H9 (cell line): ENCODE results near the gene CCDC70. TPM values are rescaled to one million over a fixed set of nuclear protein-coding genes. Genes with fewer than 3 reads are reported as not detected.
A peak's percentile ranks its signal among the peaks of the same experiment; 100 is the strongest.

ENCODE experiments used
- DNase-seq: peaks from one replicate; pipeline ENCODE4 v3.0.0-alpha.2; 2017
- H2AFZ ChIP-seq: one replicate; pipeline ENCODE4 v1.6.1; 2013; ENCODE audit warnings: mild to moderate bottlenecking, low read length, control low read depth, moderate library complexity
- H2AK5ac ChIP-seq: 2 replicates; pipeline ENCODE4 v1.6.1; 2013; ENCODE audit warnings: low read length, control low read depth, mixed read lengths; ENCODE audit not compliant: insufficient read length
- H2BK120ac ChIP-seq: one replicate; pipeline ENCODE4 v1.6.1; 2013; ENCODE audit warnings: low read depth, mild to moderate bottlenecking, low read length, control low read depth, inconsistent platforms; ENCODE audit not compliant: poor library complexity, severe bottlenecking
- H2BK12ac ChIP-seq: 2 replicates; pipeline ENCODE4 v1.6.1; 2013; ENCODE audit warnings: low read length, control low read depth, mixed read lengths, low read depth; ENCODE audit not compliant: insufficient read length
- H2BK15ac ChIP-seq: 2 replicates; pipeline ENCODE4 v1.6.1; 2013; ENCODE audit warnings: low read depth, low read length, control low read depth
- H2BK20ac ChIP-seq: one replicate; pipeline ENCODE4 v1.6.1; 2013; ENCODE audit warnings: low read depth, mild to moderate bottlenecking, low read length, control low read depth, inconsistent platforms; ENCODE audit not compliant: poor library complexity, severe bottlenecking
- H2BK5ac ChIP-seq: 2 replicates; pipeline ENCODE4 v1.6.1; 2013; ENCODE audit warnings: low read length, control low read depth, mixed read lengths; ENCODE audit not compliant: insufficient read length
- H3K14ac ChIP-seq: 2 replicates; pipeline ENCODE4 v1.6.1; 2013; ENCODE audit warnings: low read length, control low read depth; ENCODE audit not compliant: insufficient read depth
- H3K18ac ChIP-seq: 2 replicates; pipeline ENCODE4 v1.6.1; 2013; ENCODE audit warnings: low read depth, mild to moderate bottlenecking, mixed read lengths, low read length, control low read depth; ENCODE audit not compliant: insufficient read length
- H3K23ac ChIP-seq: 2 replicates; pipeline ENCODE4 v1.6.1; 2013; ENCODE audit warnings: low read length, control low read depth, mixed read lengths, low read depth; ENCODE audit not compliant: insufficient read length
- H3K23me2 ChIP-seq: 2 replicates; pipeline ENCODE4 v1.6.1; 2013; ENCODE audit warnings: low read depth, mild to moderate bottlenecking, mixed read lengths, low read length, control low read depth; ENCODE audit not compliant: insufficient read length, poor library complexity, severe bottlenecking
- H3K27ac ChIP-seq: 2 replicates; pipeline ENCODE4 v1.5.1; 2013; ENCODE audit warnings: low read length, control low read depth, mixed read lengths, low read depth; ENCODE audit not compliant: insufficient read length
- H3K27me3 ChIP-seq: 2 replicates; pipeline ENCODE4 v1.6.1; 2013; ENCODE audit warnings: low read length, control low read depth, inconsistent platforms; ENCODE audit not compliant: insufficient read depth
- H3K4ac ChIP-seq: 2 replicates; pipeline ENCODE4 v1.6.1; 2013; ENCODE audit warnings: low read depth, mild to moderate bottlenecking, control low read depth, inconsistent platforms, low read length, moderate library complexity
- H3K4me1 ChIP-seq: 2 replicates; pipeline ENCODE4 v1.6.1; 2013; ENCODE audit warnings: low read length, control low read depth, inconsistent platforms; ENCODE audit not compliant: insufficient read depth
- H3K4me2 ChIP-seq: 2 replicates; pipeline ENCODE4 v1.6.1; 2013; ENCODE audit warnings: low read length, control low read depth, mixed read lengths; ENCODE audit not compliant: insufficient read length, insufficient read depth
- H3K56ac ChIP-seq: 2 replicates; pipeline ENCODE4 v1.6.1; 2013; ENCODE audit warnings: low read depth, mild to moderate bottlenecking, mixed read lengths, low read length, control low read depth; ENCODE audit not compliant: insufficient read length
- H3K79me1 ChIP-seq: 2 replicates; pipeline ENCODE4 v1.6.1; 2013; ENCODE audit warnings: low read depth, mild to moderate bottlenecking, moderate library complexity, low read length, control low read depth, inconsistent platforms; ENCODE audit not compliant: insufficient read depth, poor library complexity, severe bottlenecking
- H3K79me2 ChIP-seq: 2 replicates; pipeline ENCODE4 v1.6.1; 2013; ENCODE audit warnings: low read length, control low read depth, inconsistent platforms; ENCODE audit not compliant: insufficient read depth
- H3K9ac ChIP-seq: 2 replicates; pipeline ENCODE4 v1.6.1; 2013; ENCODE audit warnings: low read length, control low read depth, mixed read lengths; ENCODE audit not compliant: insufficient read length; ENCODE audit errors: extremely low read depth
- H3K9me3 ChIP-seq: one replicate; pipeline ENCODE4 v1.6.1; 2013; ENCODE audit warnings: low read depth, low read length, inconsistent platforms; ENCODE audit not compliant: control insufficient read depth
- H3T11ph ChIP-seq: one replicate; pipeline ENCODE4 v1.6.1; 2013; ENCODE audit warnings: mild to moderate bottlenecking, low read length, control low read depth, inconsistent platforms
- H4K20me1 ChIP-seq: one replicate; pipeline ENCODE4 v1.6.1; 2013; ENCODE audit not compliant: control insufficient read depth, insufficient read length, insufficient read depth
- H4K5ac ChIP-seq: 2 replicates; pipeline ENCODE4 v1.6.1; 2013; ENCODE audit warnings: low read depth, mild to moderate bottlenecking, mixed read lengths, low read length, control low read depth; ENCODE audit not compliant: insufficient read length
- H4K8ac ChIP-seq: replicated peaks from 2 replicates; pipeline ENCODE4 v1.6.1; 2013; ENCODE audit warnings: low read length, control low read depth, mixed read lengths, low read depth; ENCODE audit not compliant: insufficient read length
- H4K91ac ChIP-seq: 2 replicates; pipeline ENCODE4 v1.6.1; 2013; ENCODE audit warnings: low read depth, mild to moderate bottlenecking, moderate library complexity, mixed read lengths, low read length, control low read depth; ENCODE audit not compliant: insufficient read length
- H3K27ac Mint-ChIP-seq, 3 experiments: 2 replicates in 2 of 3; 3 replicates in 1 of 3; pipeline ENCODE4 v1.8.0; 2020 to 2021; ENCODE audit warnings: mixed read lengths in 3 of 3, mild to moderate bottlenecking in 1 of 3, moderate library complexity in 1 of 3
- H3K27me3 Mint-ChIP-seq: 2 replicates; pipeline ENCODE4 v1.8.0; 2021; ENCODE audit warnings: low read depth, mild to moderate bottlenecking, moderate library complexity, mixed read lengths
- H3K36me3 Mint-ChIP-seq, 3 experiments: 2 replicates in 2 of 3; 3 replicates in 1 of 3; pipeline ENCODE4 v1.8.0; 2020 to 2021; ENCODE audit warnings: low read depth in 3 of 3, mixed read lengths in 3 of 3; ENCODE audit not compliant: insufficient read depth in 1 of 3
- H3K4me1 Mint-ChIP-seq, 2 experiments: 2 replicates each; pipeline ENCODE4 v1.8.0; 2020; ENCODE audit warnings: mixed read lengths in 2 of 2
- H3K4me3 Mint-ChIP-seq, 2 experiments: 2 replicates in 1 of 2; 3 replicates in 1 of 2; pipeline ENCODE4 v1.8.0; 2020 to 2021; ENCODE audit warnings: mild to moderate bottlenecking in 2 of 2, mixed read lengths in 2 of 2, moderate library complexity in 1 of 2
- H3K9me3 Mint-ChIP-seq, 2 experiments: 2 replicates in 1 of 2; 3 replicates in 1 of 2; pipeline ENCODE4 v1.8.0; 2020; ENCODE audit warnings: mild to moderate bottlenecking in 2 of 2, mixed read lengths in 2 of 2, moderate library complexity in 1 of 2
- WGBS: extraction: QIAGEN DNeasy Blood & Tissue Kit; methylation state at CpG from one replicate; pipeline ENCODE4 v1.1.7; 2013; ENCODE audit warnings: missing lambda C conversion rate, low lambda C conversion rate, mixed read lengths; ENCODE audit not compliant: insufficient read length; ENCODE audit errors: extremely low coverage; 5-methylcytosine and 5-hydroxymethylcytosine counted together
- total RNA-seq: library from RNA; stranded (reverse); gene quantifications from 2 replicates; pipeline ENCODE4 v1.2.1, GENCODE V29; 2021
- TF ChIP-seq, protein P1 (sequence below): fragments of 200-600 bp; sonication (generic); conservative IDR thresholded peaks from 3 replicates; pipeline ENCODE4 v1.8.0; 2021; ENCODE audit warnings: antibody characterized with exemption, mild to moderate bottlenecking

Gene CCDC70
- total RNA-seq, 1 experiment from 2014 or later, result not detected

DNA sequence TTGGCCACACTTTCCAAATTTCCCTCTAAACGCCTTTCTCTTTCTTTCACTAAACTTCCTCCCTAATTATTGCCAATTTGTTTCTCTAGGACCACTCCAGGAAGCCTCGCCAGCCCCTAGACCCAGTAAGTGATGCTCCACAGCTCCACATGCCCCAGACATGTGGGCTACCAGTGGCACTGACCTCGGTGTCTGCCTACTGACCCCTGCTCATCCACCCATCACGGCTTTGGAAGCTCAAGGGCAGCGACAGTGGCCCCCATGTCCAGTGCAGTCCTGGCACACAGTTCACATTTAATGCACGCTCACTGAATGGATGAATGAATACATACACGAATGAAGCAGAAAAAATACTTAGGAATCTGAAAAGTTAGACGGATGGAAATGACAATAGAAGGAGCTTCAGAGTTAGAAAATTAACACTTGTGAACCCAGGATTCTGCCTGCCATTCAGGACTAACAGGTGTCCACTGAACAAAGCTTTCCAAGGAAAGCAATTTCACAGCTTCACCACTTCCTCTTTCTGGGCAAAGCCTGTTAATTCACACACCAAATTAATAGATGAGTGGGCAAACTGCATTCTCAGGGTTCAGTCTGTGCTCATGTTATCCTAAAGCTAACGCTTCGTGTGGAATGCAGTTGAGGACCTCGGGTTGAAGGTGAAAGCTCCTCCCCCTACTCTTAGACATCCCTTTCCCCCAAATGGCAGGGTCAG, 50.9 kb downstream of the CCDC70 start:
- Histone ChIP-seq H2BK12ac (no peak overlapping the region), H3K9me3 (no peaks in the 10 kb centered on the region), H2AFZ (no peak overlapping the region), H3K23ac (no peak overlapping the region), H4K8ac (no peak overlapping the region), H3K14ac (no peak overlapping the region), H3K27ac (no peak overlapping the region), H2BK15ac (no peak overlapping the region), H3K56ac (no peak overlapping the region), H3K23me2 (no peaks in the 10 kb centered on the region), H4K20me1 (no peaks in the 10 kb centered on the region), H2AK5ac (no peak overlapping the region), H4K5ac (no peak overlapping the region), H3K9ac (no peak overlapping the region), H3K79me1 (no peaks in the 10 kb centered on the region), H3K27me3 (no peaks in the 10 kb centered on the region), H3T11ph (no peak overlapping the region), H2BK20ac (no peak overlapping the region), H4K91ac (no peak overlapping the region), H3K4me1 (no peaks in the 10 kb centered on the region), H3K18ac (no peak overlapping the region), H2BK120ac (no peak overlapping the region), H3K79me2 (no peaks in the 10 kb centered on the region), H3K4ac (no peak overlapping the region), H2BK5ac (no peak overlapping the region), H3K4me2 (no peak overlapping the region)
- Mint-ChIP-seq H3K4me3 (no peak overlapping the region), H3K4me1 (peaks cover 5 to 8% of the 10 kb centered on the region in 2 experiments), H3K9me3 (no peaks in the 10 kb centered on the region), H3K36me3 (no peaks in the 10 kb centered on the region), H3K27ac (no peak overlapping the region), H3K27me3 (peaks cover 4% of the 10 kb centered on the region)
- no CpG with 5 or more reads among the region's 11 CpGs for WGBS
- DNase-seq, result peak; percentile 12
- TF ChIP-seq, protein P1, sequence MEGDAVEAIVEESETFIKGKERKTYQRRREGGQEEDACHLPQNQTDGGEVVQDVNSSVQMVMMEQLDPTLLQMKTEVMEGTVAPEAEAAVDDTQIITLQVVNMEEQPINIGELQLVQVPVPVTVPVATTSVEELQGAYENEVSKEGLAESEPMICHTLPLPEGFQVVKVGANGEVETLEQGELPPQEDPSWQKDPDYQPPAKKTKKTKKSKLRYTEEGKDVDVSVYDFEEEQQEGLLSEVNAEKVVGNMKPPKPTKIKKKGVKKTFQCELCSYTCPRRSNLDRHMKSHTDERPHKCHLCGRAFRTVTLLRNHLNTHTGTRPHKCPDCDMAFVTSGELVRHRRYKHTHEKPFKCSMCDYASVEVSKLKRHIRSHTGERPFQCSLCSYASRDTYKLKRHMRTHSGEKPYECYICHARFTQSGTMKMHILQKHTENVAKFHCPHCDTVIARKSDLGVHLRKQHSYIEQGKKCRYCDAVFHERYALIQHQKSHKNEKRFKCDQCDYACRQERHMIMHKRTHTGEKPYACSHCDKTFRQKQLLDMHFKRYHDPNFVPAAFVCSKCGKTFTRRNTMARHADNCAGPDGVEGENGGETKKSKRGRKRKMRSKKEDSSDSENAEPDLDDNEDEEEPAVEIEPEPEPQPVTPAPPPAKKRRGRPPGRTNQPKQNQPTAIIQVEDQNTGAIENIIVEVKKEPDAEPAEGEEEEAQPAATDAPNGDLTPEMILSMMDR, result no peak
